ENCODE measurements around the gene RNF141.
A peak's percentile ranks its signal among the peaks of the same experiment; 100 is the strongest.

The RNF141 gene

GRCh38 chr11:10550503-10551289, 9.7 kb upstream of the RNF141 start:
- no peak for TF ChIP-seq CTCF (IDR thresholded peaks at IDR 0.05; ENCODE audit: low read length, missing control alignments)
- peak; percentile 17 for DNase-seq (ENCODE audit: low read depth)
- no peak overlapping the region for H3K4me3 ChIP-seq (replicated peaks; ENCODE audit: low read depth, low read length)

GRCh38 chr11:10544491-10545465, 3.8 kb upstream of the RNF141 start:
- no peak for TF ChIP-seq CTCF (IDR thresholded peaks at IDR 0.05; ENCODE audit: low read length, missing control alignments)
- no peak overlapping the region for H3K4me3 ChIP-seq (replicated peaks; ENCODE audit: low read depth, low read length)
- DNase-seq (ENCODE audit: low read depth), result no peak

GRCh38 chr11:10543782-10544181, 2.8 kb upstream of the RNF141 start:
- no peak for DNase-seq (ENCODE audit: low read depth)
- H3K4me3 ChIP-seq (replicated peaks; ENCODE audit: low read depth, low read length), result no peak overlapping the region
- TF ChIP-seq CTCF (IDR thresholded peaks at IDR 0.05; ENCODE audit: low read length, missing control alignments), result no peak

- TF ChIP-seq CTCF (IDR thresholded peaks at IDR 0.05; ENCODE audit: low read length, missing control alignments), result no peak
- no peak for DNase-seq (ENCODE audit: low read depth)
- no peak overlapping the region for H3K4me3 ChIP-seq (replicated peaks; ENCODE audit: low read depth, low read length)
These were observed 1.8 kb upstream of the RNF141 start for GRCh38 chr11:10542776-10543175.

- no peak for TF ChIP-seq CTCF (IDR thresholded peaks at IDR 0.05; ENCODE audit: low read length, missing control alignments)
- H3K4me3 ChIP-seq (replicated peaks; ENCODE audit: low read depth, low read length), result peak overlapping the region; percentile 82
- DNase-seq (ENCODE audit: low read depth), result no peak
These were observed 559 bp upstream of the RNF141 start for GRCh38 chr11:10541561-10541930.

GRCh38 chr11:10540546-10540914, 457 bp downstream of the RNF141 start:
- peak overlapping the region; percentile 82 for H3K4me3 ChIP-seq (replicated peaks; ENCODE audit: low read depth, low read length)
- TF ChIP-seq CTCF (IDR thresholded peaks at IDR 0.05; ENCODE audit: low read length, missing control alignments), result no peak
- peak; percentile 31 for DNase-seq (ENCODE audit: low read depth)
